Immature natural killer cell (primary cell): ENCODE results near the gene TLE4. TPM values are rescaled to one million over a fixed set of nuclear protein-coding genes. Genes with fewer than 3 reads are reported as not detected.

ENCODE experiments used
- DNase-seq, 3 donors: peaks; one replicate each; pipeline ENCODE4 v3.0.0; 2022; ENCODE audit warnings: mixed read lengths in 1 of 3
- H3K27ac Mint-ChIP-seq, 6 donors: one replicate each; pipeline ENCODE4 v1.8.0; 2020; ENCODE audit warnings: mixed read lengths in 6 of 6, mild to moderate bottlenecking in 5 of 6, inconsistent platforms in 4 of 6, moderate library complexity in 3 of 6
- H3K27me3 Mint-ChIP-seq, 3 donors: one replicate each; pipeline ENCODE4 v1.8.0; 2020 to 2021; ENCODE audit warnings: low read depth in 3 of 3, mild to moderate bottlenecking in 3 of 3, mixed read lengths in 3 of 3, moderate library complexity in 3 of 3, inconsistent platforms in 1 of 3
- H3K36me3 Mint-ChIP-seq, 3 donors: one replicate each; pipeline ENCODE4 v1.8.0; 2020; ENCODE audit warnings: mixed read lengths in 3 of 3, inconsistent platforms in 2 of 3, mild to moderate bottlenecking in 2 of 3
- H3K4me1 Mint-ChIP-seq, 2 donors: one replicate each; pipeline ENCODE4 v1.8.0; 2020; ENCODE audit warnings: inconsistent platforms in 2 of 2, mild to moderate bottlenecking in 2 of 2, mixed read lengths in 2 of 2, moderate library complexity in 1 of 2
- H3K4me3 Mint-ChIP-seq, 5 donors: one replicate each; pipeline ENCODE4 v1.8.0; 2020; ENCODE audit warnings: mild to moderate bottlenecking in 5 of 5, mixed read lengths in 5 of 5, inconsistent platforms in 3 of 5, moderate library complexity in 3 of 5
- H3K9me3 Mint-ChIP-seq, 6 donors: one replicate each; pipeline ENCODE4 v1.8.0; 2020; ENCODE audit warnings: mild to moderate bottlenecking in 6 of 6, mixed read lengths in 6 of 6, inconsistent platforms in 4 of 6, moderate library complexity in 3 of 6
- polyA plus RNA-seq, 3 donors: library from polyadenylated mRNA; unstranded; fragments of 300-500 nt; fragmentation: Illumina TruSeq; gene quantifications; one replicate each; pipeline ENCODE4 v1.2.3, GENCODE V29; 2021

The TLE4 gene
- polyA plus RNA-seq, 3 donors from 2014 or later, result 38.0 to 41.4 (median 38.1) TPM

DNA sequence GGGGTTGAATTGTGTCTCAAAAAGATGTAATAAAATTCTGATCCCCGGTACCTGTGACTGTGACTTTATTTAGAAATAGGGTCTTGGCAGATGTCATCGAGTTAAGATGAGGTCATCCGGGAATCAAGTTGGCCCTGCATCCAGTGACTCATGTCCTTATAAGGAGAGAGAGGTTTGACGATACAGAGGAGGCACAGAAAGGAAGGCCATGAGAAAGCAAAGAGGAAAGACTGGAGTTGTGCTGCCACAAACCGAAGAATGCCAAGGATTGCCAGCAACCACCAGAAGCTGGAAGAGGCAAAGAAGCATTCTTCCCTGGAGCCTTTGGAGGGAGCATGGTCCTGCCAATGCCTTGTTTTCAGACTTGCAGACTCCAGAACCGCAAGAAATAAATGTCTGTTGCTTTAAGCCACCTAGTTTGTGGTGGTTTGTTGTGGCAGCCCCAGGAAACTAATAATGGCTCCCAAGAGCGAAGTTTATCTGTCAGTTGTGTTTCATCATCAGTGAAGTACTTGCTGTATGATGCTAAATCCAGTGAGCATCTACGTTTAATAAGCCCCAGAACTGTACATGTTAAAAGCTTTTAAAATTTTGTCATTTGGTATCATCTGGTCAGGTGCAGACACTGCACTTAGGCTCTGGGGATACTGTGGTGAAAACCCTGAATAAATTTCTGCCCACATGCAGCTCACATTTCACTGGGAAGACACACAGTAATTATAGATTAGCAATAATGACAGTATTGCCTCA lies 114.8 kb downstream of the TLE4 start:
- Mint-ChIP-seq H3K9me3 (no peaks in the 10 kb centered on the region), H3K27me3 (peaks cover 0 to 5% (median 4%) of the 10 kb centered on the region in 3 donors), H3K27ac (peak overlapping the region; percentile 30 to 89 (median 81)), H3K4me1 (peaks cover 54 to 74% of the 10 kb centered on the region in 2 donors), H3K36me3 (peaks cover 0 to 4% (median 4%) of the 10 kb centered on the region in 3 donors), H3K4me3 (peak overlapping the region; percentile 62 to 85 (median 69))
- no peak for DNase-seq

DNA sequence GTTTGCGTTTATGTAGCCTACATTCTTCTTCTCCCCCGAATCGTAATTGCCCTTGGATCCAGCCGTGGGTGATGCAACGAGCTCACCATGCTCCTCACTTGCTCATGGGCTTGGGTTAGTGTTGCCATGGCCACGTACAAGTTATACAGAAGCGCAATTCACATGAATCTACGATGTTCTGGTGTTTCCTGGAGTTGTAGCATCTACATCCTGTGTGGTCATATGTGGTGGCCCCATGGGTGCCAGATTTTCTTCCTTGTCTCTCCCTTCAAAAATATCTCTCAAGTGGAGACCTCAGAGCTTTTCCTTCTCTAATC lies 115.3 kb downstream of the TLE4 start:
- peak; percentile 70 to 79 (median 75) for DNase-seq
- H3K27ac Mint-ChIP-seq, result peak overlapping the region; percentile 30 to 89 (median 81)
- peaks cover 0 to 7% (median 4%) of the 10 kb centered on the region in 3 donors for H3K36me3 Mint-ChIP-seq
- H3K9me3 Mint-ChIP-seq, result no peaks in the 10 kb centered on the region
- peak overlapping the region; percentile 62 to 85 (median 69) for H3K4me3 Mint-ChIP-seq
- peaks cover 53 to 68% of the 10 kb centered on the region in 2 donors for H3K4me1 Mint-ChIP-seq
- H3K27me3 Mint-ChIP-seq, result peaks cover 0 to 5% (median 3%) of the 10 kb centered on the region in 3 donors

DNA sequence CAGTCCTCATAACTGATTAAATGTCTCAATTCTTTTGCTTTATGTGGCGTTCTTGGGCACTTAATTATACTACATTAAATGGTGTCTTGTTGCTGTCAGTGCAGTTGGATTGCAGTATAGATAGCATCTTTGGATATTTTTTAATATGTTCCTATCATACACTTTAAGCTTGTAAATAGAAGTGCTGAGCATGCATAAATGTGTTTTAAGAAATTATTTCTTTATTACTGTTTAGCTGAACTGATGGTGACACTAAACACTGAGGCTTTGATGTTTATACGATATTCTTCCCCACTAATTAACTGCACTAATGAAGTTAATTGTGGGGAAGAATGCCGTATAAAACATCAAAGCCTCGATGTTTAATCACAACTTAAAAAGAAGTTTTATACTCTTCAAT lies 116.6 kb downstream of the TLE4 start:
- no peaks in the 10 kb centered on the region for H3K9me3 Mint-ChIP-seq
- no peak overlapping the region for H3K4me3 Mint-ChIP-seq
- peak overlapping the region in 5 of 6 donors; percentile 52 to 89 (median 81) for H3K27ac Mint-ChIP-seq
- DNase-seq, result no peak
- H3K4me1 Mint-ChIP-seq, result peaks cover 42 to 65% of the 10 kb centered on the region in 2 donors
- H3K27me3 Mint-ChIP-seq, result peaks cover 0 to 5% (median 3%) of the 10 kb centered on the region in 3 donors
- peaks cover 0 to 13% (median 4%) of the 10 kb centered on the region in 3 donors for H3K36me3 Mint-ChIP-seq

DNA sequence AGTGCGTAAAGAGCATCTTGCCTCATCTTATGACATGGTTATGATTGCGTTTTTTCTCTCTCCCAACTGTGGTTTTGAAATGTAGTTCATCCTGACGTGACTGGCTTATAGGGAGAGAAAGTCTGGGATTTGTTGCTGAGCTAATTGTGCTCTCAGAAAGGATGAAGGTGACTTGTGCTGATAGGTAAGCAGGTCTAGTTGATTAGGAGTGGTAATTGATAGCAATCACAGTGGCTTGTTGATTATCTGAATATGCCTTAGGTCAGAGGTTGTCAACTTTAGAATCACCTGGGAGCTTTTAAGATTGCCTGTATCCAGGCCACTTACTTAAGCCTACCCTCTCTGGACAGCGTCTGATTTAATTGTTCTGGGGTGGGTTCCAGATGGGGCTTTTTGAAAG lies 117.8 kb downstream of the TLE4 start:
- no peak overlapping the region for H3K4me3 Mint-ChIP-seq
- H3K4me1 Mint-ChIP-seq, result peaks cover 46 to 77% of the 10 kb centered on the region in 2 donors
- peak overlapping the region in 2 of 6 donors; percentile 6 to 73 for H3K27ac Mint-ChIP-seq
- no peaks in the 10 kb centered on the region for H3K9me3 Mint-ChIP-seq
- H3K27me3 Mint-ChIP-seq, result peaks cover 0 to 8% (median 3%) of the 10 kb centered on the region in 3 donors
- H3K36me3 Mint-ChIP-seq, result peaks cover 0 to 13% (median 4%) of the 10 kb centered on the region in 3 donors
- no peak for DNase-seq

DNA sequence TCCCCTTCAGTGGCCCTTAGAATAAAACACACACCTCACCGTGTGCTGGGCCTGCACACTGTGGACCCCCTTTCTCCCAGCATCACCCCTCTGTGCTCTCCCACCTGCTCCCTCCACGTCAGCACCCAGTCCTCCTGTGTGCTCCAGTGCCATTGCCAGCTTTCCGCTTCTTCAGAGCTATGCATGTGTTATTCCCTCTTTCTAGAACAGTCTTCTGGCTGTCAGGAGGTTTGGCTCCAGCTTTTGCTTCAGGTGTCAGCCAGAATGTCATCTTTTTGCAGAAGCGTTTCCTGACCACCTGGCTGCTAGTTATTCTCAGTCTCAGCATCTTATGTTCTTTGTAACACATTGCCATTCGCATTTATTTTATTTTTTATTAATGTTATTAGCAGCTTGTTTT lies 119.7 kb downstream of the TLE4 start:
- H3K36me3 Mint-ChIP-seq, result peaks cover 0 to 13% (median 4%) of the 10 kb centered on the region in 3 donors
- H3K9me3 Mint-ChIP-seq, result no peaks in the 10 kb centered on the region
- H3K4me3 Mint-ChIP-seq, result no peak overlapping the region
- peaks cover 0 to 8% (median 6%) of the 10 kb centered on the region in 3 donors for H3K27me3 Mint-ChIP-seq
- no peak for DNase-seq
- peaks cover 51 to 85% of the 10 kb centered on the region in 2 donors for H3K4me1 Mint-ChIP-seq
- peak overlapping the region in 1 of 6 donors; percentile 65 for H3K27ac Mint-ChIP-seq

DNA sequence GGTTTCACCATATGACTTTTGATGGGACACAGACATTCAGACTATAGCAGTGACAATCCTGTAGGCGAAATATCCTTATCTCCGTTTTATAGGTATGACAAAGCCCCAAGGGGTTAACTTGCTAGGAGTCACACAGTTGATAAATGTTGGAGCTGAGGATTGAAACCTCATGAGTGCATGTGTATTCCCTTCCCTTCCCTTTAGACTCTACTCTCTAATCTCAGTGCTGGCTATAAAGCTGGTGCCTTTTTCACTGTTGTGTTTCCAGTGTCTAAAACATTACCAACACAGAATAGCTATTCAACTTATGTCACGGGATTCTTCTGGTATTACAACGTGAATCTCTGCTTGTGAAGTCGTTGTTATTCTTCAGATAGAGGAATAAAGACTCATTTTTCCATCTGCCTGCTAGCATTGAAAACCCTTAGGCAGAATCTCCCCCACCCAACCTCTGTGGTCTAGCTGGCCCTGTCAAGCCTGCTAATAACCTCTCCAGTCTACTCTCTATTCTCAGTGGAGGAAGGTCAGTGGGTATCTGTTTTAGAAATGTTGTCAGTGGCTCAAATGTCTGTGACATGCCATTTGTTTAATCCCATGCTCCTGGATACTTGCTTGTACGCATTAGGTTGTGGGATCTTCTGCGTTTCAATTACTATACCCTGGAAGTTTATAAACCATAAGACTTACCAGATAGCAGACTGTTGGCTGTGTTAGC lies 121.2 kb downstream of the TLE4 start:
- peaks cover 0 to 13% (median 4%) of the 10 kb centered on the region in 3 donors for H3K36me3 Mint-ChIP-seq
- no peak overlapping the region for H3K4me3 Mint-ChIP-seq
- H3K4me1 Mint-ChIP-seq, result peaks cover 47 to 79% of the 10 kb centered on the region in 2 donors
- DNase-seq, result no peak
- peaks cover 0 to 2% (median 0%) of the 10 kb centered on the region in 6 donors for H3K9me3 Mint-ChIP-seq
- no peak overlapping the region for H3K27ac Mint-ChIP-seq
- peaks cover 0 to 5% (median 2%) of the 10 kb centered on the region in 3 donors for H3K27me3 Mint-ChIP-seq

DNA sequence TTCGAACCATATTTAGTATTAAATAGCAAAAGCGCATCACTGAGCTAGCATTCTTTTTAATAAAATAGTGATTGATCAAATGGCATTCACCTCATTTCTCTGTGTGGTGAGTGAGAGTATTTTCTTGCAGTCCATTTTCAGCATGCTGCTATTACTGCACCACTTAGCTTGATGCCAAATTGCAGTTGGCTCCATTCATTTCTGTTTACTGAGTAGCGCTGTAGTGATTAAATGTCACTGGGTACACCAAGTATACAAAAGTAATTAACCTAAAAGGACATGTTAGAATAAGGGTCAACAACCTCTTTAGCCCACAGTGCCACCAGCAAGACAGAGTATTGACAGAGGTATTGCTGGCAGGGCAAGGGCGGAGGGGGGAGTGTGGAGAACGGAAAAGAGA lies 122.0 kb downstream of the TLE4 start:
- Mint-ChIP-seq H3K9me3 (peaks cover 0 to 2% (median 0%) of the 10 kb centered on the region in 6 donors), H3K27ac (peak overlapping the region in 3 of 6 donors; percentile 7 to 72 (median 53)), H3K27me3 (peaks cover 0 to 5% (median 2%) of the 10 kb centered on the region in 3 donors), H3K36me3 (peaks cover 0 to 13% (median 4%) of the 10 kb centered on the region in 3 donors), H3K4me1 (peaks cover 42 to 72% of the 10 kb centered on the region in 2 donors), H3K4me3 (no peak overlapping the region)
- DNase-seq, result no peak

DNA sequence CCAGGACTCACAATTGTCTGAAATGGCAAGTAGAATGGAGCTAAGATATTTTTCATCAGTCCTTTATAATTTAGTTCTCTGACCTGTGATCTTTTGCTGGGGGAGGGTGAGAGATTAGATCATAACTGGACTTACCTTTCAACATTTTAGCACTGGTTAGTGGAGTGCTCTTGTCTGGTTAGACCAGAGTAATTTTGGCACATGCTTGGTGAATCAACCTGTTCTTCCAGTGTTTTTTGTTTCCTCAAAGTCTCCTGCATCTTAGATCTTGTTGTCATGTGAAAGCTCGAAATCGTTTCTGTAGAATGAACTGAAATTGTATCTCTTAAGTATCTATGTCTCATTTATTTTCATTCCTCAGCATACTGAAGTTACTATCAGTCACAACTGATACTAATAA lies 122.4 kb downstream of the TLE4 start:
- Mint-ChIP-seq H3K36me3 (peaks cover under 1 to 14% (median 4%) of the 10 kb centered on the region in 3 donors), H3K9me3 (peaks cover 0 to 2% (median 0%) of the 10 kb centered on the region in 6 donors), H3K4me3 (no peak overlapping the region), H3K27ac (peak overlapping the region in 3 of 6 donors; percentile 7 to 72 (median 42)), H3K4me1 (peaks cover 40 to 68% of the 10 kb centered on the region in 2 donors), H3K27me3 (peaks cover 0 to 5% (median 2%) of the 10 kb centered on the region in 3 donors)
- DNase-seq, result no peak

DNA sequence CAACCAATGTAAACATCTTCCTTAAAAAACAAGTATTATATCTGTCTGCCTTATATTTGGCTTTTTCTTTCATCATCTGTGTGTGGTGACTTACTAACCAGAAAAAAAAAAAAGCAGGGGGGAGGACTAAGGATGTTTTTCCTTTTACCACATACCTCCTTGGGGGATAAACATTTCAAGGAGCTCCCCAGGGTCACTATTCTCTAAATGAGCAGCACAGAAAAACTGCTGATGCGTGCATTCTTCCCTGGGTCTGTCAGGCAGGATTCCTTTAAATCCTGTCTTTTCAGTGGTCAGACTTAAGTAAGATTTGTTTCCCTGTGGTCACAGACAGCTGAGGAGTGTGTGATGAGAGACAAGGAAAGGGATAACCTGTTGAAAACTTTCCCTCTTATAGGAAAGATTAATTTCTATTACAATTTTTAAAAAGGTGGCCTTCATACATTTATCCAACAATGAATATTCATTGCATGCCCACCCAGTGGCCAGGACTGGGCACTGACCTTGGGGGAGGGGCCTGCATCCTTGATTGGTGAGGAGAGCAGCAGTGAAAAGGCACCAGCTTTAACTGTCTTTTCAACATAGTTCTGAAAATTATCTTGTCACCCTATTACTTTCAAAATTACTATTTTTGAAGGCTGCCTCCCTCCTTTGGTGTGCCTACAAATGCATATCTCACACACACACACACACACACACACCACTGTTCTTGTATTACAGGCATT lies 123.1 kb downstream of the TLE4 start:
- Mint-ChIP-seq H3K27ac (peak overlapping the region in 3 of 6 donors; percentile 42 to 80 (median 46)), H3K4me1 (peaks cover 43 to 68% of the 10 kb centered on the region in 2 donors), H3K27me3 (peaks cover 0 to 5% (median 2%) of the 10 kb centered on the region in 3 donors), H3K9me3 (peaks cover 0 to 2% (median 0%) of the 10 kb centered on the region in 6 donors), H3K36me3 (peaks cover 4 to 19% (median 6%) of the 10 kb centered on the region in 3 donors), H3K4me3 (peak overlapping the region in 1 of 5 donors; percentile 83)
- no peak for DNase-seq

DNA sequence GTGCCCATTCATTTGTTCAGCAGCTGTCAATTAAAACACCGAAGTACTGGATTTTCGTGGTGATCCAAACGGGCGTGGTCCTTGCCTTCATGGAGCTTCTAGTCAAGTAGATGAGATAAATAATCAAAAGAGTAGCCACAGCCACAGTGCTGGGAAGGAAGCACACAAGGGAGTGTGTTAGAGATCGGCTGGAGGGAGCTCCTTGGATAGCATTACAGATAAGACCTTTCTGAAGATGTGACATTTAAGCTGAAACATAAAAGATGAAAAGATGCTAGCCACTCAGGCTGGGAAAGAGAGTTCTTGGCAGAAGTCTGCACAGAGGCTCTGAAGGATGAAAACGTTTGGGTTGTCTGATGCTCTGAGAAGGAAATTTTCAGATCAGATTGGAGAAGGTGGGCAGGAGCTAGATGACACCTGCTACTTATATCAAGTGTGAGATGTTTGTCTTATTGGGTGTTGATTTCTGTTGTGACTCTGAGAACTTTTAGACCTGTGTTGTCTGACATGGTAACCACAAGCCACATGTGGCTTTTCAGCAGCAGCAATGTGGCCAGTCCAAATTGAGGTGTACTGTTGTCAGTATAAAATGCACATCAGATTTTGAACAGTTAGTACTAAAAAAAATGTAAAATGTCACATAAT lies 123.9 kb downstream of the TLE4 start:
- H3K4me1 Mint-ChIP-seq, result peaks cover 51 to 71% of the 10 kb centered on the region in 2 donors
- peak; percentile 68 to 76 (median 76) for DNase-seq
- H3K27me3 Mint-ChIP-seq, result peaks cover 2 to 5% (median 3%) of the 10 kb centered on the region in 3 donors
- H3K27ac Mint-ChIP-seq, result peak overlapping the region; percentile 5 to 80 (median 55)
- H3K36me3 Mint-ChIP-seq, result peaks cover 4 to 19% (median 6%) of the 10 kb centered on the region in 3 donors
- H3K4me3 Mint-ChIP-seq, result peak overlapping the region; percentile 53 to 83 (median 74)
- H3K9me3 Mint-ChIP-seq, result peaks cover 0 to 2% (median 0%) of the 10 kb centered on the region in 6 donors

DNA sequence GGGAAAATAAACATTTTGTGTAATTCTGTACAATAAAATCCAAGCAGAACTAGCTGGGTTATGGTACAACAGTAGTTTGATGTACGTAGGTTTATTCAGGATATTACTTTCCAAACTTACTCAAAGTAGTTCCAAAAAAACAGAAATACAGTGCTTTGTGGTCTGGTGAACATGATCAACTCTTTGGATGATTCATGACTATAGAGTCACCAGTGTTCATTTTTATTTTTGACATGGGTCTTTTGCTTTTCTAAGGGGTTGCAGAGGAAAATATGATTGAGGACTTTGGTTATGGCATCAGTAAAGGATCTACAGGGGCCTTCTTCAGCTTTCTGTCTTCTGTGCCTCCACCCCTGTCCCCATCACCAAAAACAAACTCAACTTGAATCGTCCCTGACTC lies 127.2 kb downstream of the TLE4 start:
- H3K36me3 Mint-ChIP-seq, result peaks cover 0 to 10% (median 6%) of the 10 kb centered on the region in 3 donors
- peaks cover 0 to 2% (median 0%) of the 10 kb centered on the region in 6 donors for H3K9me3 Mint-ChIP-seq
- H3K4me3 Mint-ChIP-seq, result no peak overlapping the region
- H3K27ac Mint-ChIP-seq, result no peak overlapping the region
- H3K27me3 Mint-ChIP-seq, result peaks cover 0 to 8% (median 3%) of the 10 kb centered on the region in 3 donors
- H3K4me1 Mint-ChIP-seq, result peaks cover 62 to 82% of the 10 kb centered on the region in 2 donors
- no peak for DNase-seq

DNA sequence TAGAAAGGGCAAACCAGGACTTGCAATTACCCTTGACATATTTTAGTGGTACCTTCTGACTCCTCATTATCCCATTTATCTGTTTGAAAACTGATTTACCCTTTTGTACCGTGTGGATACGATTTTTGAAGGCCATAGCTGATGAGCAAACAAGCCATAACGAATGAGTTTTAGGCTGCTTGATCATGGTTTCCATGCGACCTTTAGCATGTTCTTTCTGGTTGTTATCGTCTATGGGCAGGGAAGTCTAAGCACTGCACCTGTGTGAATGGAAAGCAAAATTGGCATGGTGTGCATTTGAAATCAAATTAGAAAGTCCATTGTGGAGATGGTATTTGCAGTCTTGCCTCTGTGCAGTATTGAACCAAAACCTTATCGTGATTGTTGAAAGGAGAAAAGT lies 127.7 kb downstream of the TLE4 start:
- DNase-seq, result no peak
- Mint-ChIP-seq H3K27me3 (peaks cover 0 to 8% (median 3%) of the 10 kb centered on the region in 3 donors), H3K4me3 (no peak overlapping the region), H3K4me1 (peaks cover 59 to 81% of the 10 kb centered on the region in 2 donors), H3K27ac (peak overlapping the region in 1 of 6 donors; percentile 13), H3K36me3 (peaks cover 0 to 10% (median 10%) of the 10 kb centered on the region in 3 donors), H3K9me3 (peaks cover 0 to 2% (median 0%) of the 10 kb centered on the region in 6 donors)
